ENCODE measurements around the gene PGPEP1.
"Not testable (repeated sequence)": the region's sequence is repeated elsewhere in the genome, so short reads cannot be mapped to it uniquely, and the experiment has no call there.

Gene PGPEP1

GRCh38 chr19:18308948-18309325, 31.5 kb upstream of the PGPEP1 start:
- DNase-seq: no peak

GRCh38 chr19:18309525-18310064, 30.8 kb upstream of the PGPEP1 start:
- DNase-seq: no peak

DNA sequence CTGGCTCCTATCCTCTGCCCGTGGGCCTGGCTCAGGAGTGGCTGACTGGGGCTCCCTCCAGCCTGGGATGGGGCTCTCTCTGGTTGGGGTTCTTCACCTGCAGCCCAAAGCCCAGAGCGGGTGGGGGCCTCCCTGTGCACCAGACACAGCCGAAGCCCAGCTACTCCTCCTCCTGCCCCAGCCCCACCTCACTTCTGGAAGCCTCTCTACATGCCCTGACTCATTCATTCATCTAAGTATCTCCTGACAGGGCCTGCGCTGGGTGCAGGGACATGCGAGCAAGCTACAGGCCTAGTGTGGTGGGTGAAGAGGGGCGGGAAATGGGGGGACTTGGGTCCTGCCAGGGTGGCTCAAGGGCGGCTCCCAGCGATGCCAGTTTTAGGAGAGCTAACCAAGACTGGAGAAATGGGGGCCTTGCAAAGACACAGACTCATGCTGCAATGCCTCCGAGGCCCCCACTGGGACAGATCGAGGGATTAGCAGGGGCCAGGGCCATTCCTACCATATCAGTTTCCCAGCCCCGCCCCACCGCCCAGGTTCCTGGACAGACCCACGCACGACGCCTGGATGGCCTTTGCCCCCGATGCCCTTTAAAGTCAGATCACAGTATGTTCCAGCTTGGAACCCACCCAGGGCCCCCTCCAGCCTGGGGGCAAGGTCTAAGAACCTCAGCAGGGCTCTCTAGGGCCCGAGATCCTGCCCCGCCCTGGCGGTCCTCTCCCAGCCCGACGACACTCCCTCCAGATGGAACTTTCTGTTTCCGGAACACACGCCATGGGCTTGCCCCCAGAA, 30.1 kb upstream of the PGPEP1 start:
- DNase-seq: no peak

GRCh38 chr19:18310966-18311365, 29.4 kb upstream of the PGPEP1 start:
- no peak for DNase-seq

DNA sequence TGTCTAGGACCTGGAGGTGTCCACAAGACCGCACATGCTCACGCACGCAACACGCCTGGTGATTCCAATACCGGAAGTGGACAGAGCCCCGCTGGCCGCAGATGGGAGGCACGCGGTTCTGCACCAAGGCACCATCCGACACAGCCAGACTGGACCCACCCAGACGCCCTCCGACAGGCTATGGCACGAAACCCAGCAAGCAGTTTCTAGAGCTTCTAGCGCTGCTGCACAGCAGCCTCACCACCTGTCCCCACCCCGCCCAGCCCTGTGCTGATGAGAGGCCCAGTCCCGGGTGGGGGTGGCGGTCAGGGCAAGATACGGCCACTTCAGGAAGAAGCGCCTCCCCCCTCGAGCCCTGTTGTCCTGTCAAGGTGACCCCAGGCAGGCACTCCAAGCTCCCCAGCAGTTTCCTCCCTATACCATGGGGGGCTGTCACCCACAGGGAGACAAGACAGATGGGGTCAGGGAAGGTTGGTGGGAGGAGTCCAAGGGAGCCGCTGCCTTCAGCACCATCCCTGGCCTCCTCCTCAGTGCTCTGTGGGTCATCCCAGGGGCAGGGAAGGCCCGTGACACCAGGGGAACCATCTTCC, 28.8 kb upstream of the PGPEP1 start:
- DNase-seq: no peak

DNA sequence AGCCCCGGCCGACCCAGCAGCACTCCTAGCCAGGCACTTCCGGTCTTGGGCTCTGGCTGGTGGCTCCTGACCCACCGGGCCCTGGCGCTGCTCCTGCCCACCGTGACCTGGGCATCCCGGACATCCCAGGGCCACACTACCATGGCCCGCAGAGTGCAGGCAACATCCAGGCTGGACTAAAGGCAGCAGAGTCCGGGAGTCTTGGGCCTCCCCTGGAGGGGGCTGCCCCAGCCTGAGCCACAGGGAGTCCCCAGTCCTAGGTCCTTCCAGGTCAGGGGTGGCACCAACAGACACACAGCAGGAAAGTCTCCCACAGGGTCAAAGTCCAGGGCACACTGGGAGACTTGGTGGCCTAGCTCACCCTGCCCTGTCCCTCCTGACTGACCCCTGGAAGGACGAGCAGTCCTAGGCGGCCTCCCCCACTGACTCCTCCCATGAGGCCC, 28.3 kb upstream of the PGPEP1 start:
- no peak for DNase-seq

DNA sequence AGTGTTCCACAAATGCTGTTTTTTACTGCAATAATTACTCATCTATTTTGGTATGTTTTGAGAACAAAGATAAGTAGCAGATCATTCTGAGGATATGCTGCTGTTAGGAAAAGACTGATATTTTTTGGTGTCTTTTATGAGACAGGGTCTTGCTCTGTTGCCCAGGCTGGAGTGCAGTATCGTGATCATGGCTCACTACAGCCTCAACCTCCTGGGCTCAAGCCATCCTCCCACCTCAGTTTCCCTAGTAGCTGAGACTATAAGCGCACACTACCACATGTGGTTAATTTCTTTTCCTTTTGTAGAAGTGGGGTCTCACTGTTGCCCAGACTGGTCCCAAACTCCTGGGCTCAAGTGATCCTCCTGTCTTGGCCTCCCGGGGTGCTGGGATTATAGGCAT, 27.0 kb upstream of the PGPEP1 start:
- DNase-seq: no peak

GRCh38 chr19:18317961-18318800, 22.2 kb upstream of the PGPEP1 start:
- DNase-seq: peak; percentile 71

DNA sequence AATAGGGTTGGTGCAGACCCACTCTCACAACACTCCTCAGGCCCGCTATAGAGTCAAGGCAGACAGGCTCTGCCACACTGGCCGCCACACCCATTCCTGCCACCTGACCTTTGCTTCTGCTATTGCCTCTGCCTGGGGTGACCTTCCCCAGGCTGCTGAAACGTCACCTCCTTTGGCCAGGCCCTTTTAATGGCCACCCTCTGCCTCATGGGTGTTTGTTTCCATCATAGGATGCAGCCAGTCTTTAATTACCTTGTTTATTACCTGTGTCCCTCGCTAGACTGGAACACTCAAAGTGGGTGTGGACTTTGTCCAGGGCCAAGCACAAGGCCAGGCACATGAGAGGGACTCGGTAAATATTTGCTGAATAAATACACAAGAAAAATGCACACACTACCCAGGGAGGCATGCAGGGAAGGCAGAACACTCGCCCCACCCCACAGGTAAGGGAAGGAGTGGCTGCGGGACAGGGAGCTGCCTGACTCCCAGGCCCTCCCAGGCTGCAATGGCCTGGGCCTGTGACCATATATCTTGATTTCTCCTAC, 20.7 kb upstream of the PGPEP1 start:
- no peak for DNase-seq

GRCh38 chr19:18320865-18321733, 19.3 kb upstream of the PGPEP1 start:
- no peak for DNase-seq

DNA sequence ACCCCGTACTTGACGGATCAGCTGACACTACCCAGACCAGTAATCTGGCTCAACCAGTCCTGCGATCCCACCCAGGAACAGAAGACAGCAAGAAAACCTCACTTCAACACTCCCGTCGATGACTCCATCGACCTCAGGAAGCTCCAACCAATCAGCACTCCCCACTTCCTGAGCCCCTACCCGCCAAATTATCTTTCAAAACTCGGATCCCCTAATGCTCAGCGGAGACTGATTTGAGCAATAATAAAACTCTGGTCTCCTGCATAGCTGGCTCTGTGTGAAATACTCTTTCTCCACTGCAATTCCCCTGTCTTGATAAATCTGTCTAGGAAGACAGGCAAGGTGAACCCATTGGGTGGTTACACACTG, 18.7 kb upstream of the PGPEP1 start:
- DNase-seq: peak; percentile 46

DNA sequence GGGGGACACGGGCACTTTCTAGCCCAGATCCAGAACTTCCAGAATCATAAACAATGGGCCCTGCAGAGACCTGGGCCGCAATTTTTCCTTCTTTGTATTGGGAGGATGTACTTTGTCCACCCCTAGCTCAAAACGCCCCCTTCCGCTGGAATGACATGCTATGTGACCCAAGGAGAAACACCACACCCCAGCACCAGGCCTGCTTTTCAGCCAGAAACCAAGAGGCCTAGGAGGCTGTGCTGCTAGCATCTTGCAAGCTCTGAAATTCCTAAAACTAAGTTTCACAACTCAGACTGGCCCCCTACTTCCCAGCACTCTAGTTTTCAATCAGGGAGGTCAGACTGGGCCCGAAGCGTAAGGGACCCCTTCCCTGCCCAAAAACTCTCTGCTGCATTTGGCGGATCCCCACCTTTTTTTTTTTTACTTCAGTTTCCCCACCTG, 18.1 kb upstream of the PGPEP1 start:
- peak; percentile 40 for DNase-seq

DNA sequence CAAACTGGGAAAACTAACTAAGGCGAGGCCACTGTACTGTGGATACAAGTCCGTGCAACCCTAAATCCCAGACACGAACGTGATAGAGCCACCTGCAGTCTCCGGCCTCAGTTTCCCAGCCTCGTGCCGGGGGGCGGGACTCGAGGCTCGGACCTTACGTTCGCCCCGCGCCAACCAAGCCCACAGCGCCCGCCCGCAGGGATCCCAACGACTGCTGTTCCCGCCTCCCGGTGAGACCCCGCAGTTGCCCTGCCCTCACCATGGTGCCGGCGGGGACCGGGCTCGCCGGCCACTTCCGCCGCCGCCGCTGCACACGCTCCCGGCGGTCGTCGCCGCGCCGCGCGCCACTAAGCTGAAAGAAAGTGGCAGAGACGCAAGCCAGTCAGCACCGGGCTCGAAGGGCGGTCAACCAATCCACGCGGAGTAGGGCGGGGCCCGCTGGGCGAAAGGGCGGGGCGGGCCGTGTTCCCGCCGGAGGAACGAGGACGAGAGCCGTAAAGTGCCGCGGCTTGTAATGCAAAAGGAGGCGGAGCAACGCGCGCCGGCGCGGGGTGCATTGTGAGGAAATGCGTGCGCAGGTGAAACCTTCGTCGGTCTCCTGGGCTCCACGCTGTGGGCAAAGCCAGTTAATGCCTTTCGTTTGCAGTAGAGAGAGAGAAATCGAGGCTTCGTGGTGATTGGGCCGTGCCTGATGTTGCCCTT, 17.5 kb upstream of the PGPEP1 start, which contains the start of gene LSM4:
Gene LSM4, minus strand, starts transcription at position 318 of the 702 bp plus-strand sequence. Its CDS starts 56 bp downstream, at position 262.
- peak; percentile 100 for DNase-seq

DNA sequence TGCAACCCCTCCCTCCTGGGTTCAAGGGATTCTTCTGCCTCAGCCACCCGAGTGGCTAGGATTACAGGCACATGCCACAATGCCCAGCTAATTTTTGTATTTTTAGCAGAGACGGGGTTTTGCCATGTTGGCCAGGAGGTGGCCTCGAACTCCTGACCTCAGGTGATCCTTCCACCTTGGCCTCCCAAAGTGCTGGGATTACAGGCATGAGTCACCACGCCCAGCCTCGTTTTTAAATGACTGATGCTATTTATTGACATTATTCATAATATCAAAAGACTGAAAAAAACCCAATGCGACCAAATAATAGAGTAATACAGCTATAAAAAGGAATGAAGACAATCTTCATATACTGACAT, 16.0 kb upstream of the PGPEP1 start:
- not testable (repeated sequence) for DNase-seq

DNA sequence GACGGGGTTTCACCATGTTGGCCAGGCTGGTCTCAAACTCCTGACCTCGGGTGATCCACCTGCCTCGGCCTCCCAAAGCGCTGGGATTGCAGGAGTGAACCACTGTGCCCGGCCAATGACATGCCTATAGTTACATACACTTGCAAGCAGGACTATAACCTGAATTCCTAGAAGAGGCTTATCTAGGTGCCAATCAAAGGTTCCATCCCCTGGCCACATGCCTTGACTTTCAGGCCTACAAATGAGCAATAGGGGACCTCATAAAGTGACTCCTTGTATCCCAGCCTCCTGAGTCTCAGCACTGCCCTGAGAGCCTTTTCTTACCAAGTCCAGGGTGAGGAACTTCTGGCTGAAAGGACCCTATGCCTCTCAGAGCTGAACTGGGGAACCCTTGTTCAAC, 13.6 kb upstream of the PGPEP1 start:
- DNase-seq: no peak

GRCh38 chr19:18328340-18329034, 11.9 kb upstream of the PGPEP1 start:
- peak; percentile 94 for DNase-seq

- DNase-seq: no peak
Observed at GRCh38 chr19:18329035-18329376, 11.4 kb upstream of the PGPEP1 start.

- DNase-seq: no peak
Observed at GRCh38 chr19:18330868-18331267, 9.5 kb upstream of the PGPEP1 start.

GRCh38 chr19:18332917-18333530, 7.4 kb upstream of the PGPEP1 start:
- no peak for DNase-seq

GRCh38 chr19:18333680-18334079, 6.7 kb upstream of the PGPEP1 start:
- no peak for DNase-seq

Data from CD4-positive, alpha-beta T cell treated with Interleukin-10 for 1 hour (primary cell).